Epithelial cell of proximal tubule (primary cell): ENCODE data around the gene HINT3. TPM values are rescaled to one million over a fixed set of nuclear protein-coding genes. Genes with fewer than 3 reads are reported as not detected.
"Not testable (repeated sequence)": the region's sequence is repeated elsewhere in the genome, so short reads cannot be mapped to it uniquely, and the experiment has no call there.

Experiments used
- DNase-seq: peaks from one replicate; pipeline ENCODE4 v3.0.0-alpha.2; 2011; ENCODE audit warnings: low read depth
- H3K4me3 ChIP-seq: 2 replicates; pipeline ENCODE4 v1.5.1; 2011; ENCODE audit warnings: low read depth, mild to moderate bottlenecking, low read length
- CTCF ChIP-seq: conservative IDR thresholded peaks from 2 replicates; pipeline ENCODE4 v1.5.1; 2012; ENCODE audit warnings: low read depth, mild to moderate bottlenecking, low read length
- total RNA-seq: library from RNA; depleted of rRNA; stranded (reverse); fragments of >200 nt; gene quantifications from 2 replicates; pipeline ENCODE4 v1.2.3, GENCODE V29; 2015

Gene HINT3
- total RNA-seq, 1 donor from 2014 or later, result 12.8 TPM

GRCh38 chr6:125926711-125927110 is 29.9 kb upstream of the HINT3 start:
- DNase-seq, result no peak
- no peak overlapping the region for H3K4me3 ChIP-seq

GRCh38 chr6:125927761-125928160 is 28.8 kb upstream of the HINT3 start:
- no peak for DNase-seq
- no peak overlapping the region for H3K4me3 ChIP-seq
- no peak for TF ChIP-seq CTCF

More at GRCh38 chr6:125926711-125927110, 29.9 kb upstream of the HINT3 start:
- no peak for TF ChIP-seq CTCF

- TF ChIP-seq CTCF, result no peak
Observed at GRCh38 chr6:125930765-125931418, 25.7 kb upstream of the HINT3 start.

GRCh38 chr6:125931733-125932450 is 24.7 kb upstream of the HINT3 start:
- no peak for DNase-seq
- TF ChIP-seq CTCF, result no peak
- no peak overlapping the region for H3K4me3 ChIP-seq

More at GRCh38 chr6:125930765-125931418, 25.7 kb upstream of the HINT3 start:
- DNase-seq, result no peak
- no peak overlapping the region for H3K4me3 ChIP-seq

GRCh38 chr6:125932451-125932795 is 24.1 kb upstream of the HINT3 start:
- no peak overlapping the region for H3K4me3 ChIP-seq
- no peak for TF ChIP-seq CTCF
- DNase-seq, result no peak

GRCh38 chr6:125935520-125935919 is 21.1 kb upstream of the HINT3 start:
- not testable (repeated sequence) for DNase-seq, H3K4me3 ChIP-seq

GRCh38 chr6:125939026-125939425 is 17.5 kb upstream of the HINT3 start:
- TF ChIP-seq CTCF, result no peak
- no peak overlapping the region for H3K4me3 ChIP-seq
- DNase-seq, result no peak
